K562 (cell line): ENCODE measurements around the gene TRAIP. TPM values are rescaled to one million over a fixed set of nuclear protein-coding genes. Genes with fewer than 3 reads are reported as not detected.

ENCODE experiments used
- ARID2 ChIP-seq: fragments of 450-650 bp; IDR thresholded peaks from 2 replicates; pipeline ENCODE4 v1.6.1; 2017; ENCODE audit warnings: antibody characterized with exemption, mild to moderate bottlenecking
- C11orf30 ChIP-seq: fragments of 450-650 bp; IDR thresholded peaks from 2 replicates; pipeline ENCODE4 v1.6.1; 2016; ENCODE audit warnings: low read depth, mild to moderate bottlenecking
- CREB1 ChIP-seq, 2 experiments: sonication (generic) in 1 of 2; formaldehyde crosslinking in 1 of 2; IDR thresholded peaks; 2 replicates each; pipeline versions ENCODE4 v1.6.1 to v1.8.0; 2012 to 2022; ENCODE audit warnings: inconsistent platforms in 1 of 2, mild to moderate bottlenecking in 1 of 2, missing genetic modification reagents in 1 of 2, moderate library complexity in 1 of 2
- KLF10 ChIP-seq: fragments of 250-450 bp; sonication (Bioruptor Pico); IDR thresholded peaks from 2 replicates; pipeline ENCODE4 v1.6.1; 2021; ENCODE audit warnings: matching md5 sums
- MAZ ChIP-seq, 2 experiments: fragments of 450-650 bp in 1 of 2; sonication (generic) in 1 of 2; formaldehyde crosslinking; IDR thresholded peaks in 1 of 2; conservative IDR thresholded peaks in 1 of 2; 2 replicates each; pipeline versions ENCODE4 v1.4.0 to v1.5.0; 2020; ENCODE audit warnings: mild to moderate bottlenecking in 1 of 2, missing genetic modification reagents in 1 of 2
- NFXL1 ChIP-seq: fragments of 450-650 bp; formaldehyde crosslinking; IDR thresholded peaks from 2 replicates; pipeline ENCODE4 v1.4.0; 2021; ENCODE audit warnings: mild to moderate bottlenecking
- POLR3G ChIP-seq: IDR thresholded peaks from 2 replicates; pipeline ENCODE4 v1.6.1; 2011; ENCODE audit not compliant: insufficient read length, insufficient replicate concordance; ENCODE audit errors: extremely low read depth
- SAFB ChIP-seq: fragments of 200-400 bp; formaldehyde crosslinking; IDR thresholded peaks from 2 replicates; pipeline ENCODE4 v1.6.1; 2017; ENCODE audit warnings: low read depth, low read length, borderline replicate concordance
- SIN3A ChIP-seq, 2 experiments: fragments of 150-350 bp in 1 of 2; IDR thresholded peaks; 2 replicates each; pipeline ENCODE4 v1.6.1; 2011 to 2016; ENCODE audit warnings: borderline replicate concordance in 2 of 2, low read depth in 2 of 2, low read length in 2 of 2, mild to moderate bottlenecking in 2 of 2, moderate library complexity in 2 of 2; ENCODE audit not compliant: control insufficient read depth in 1 of 2
- TBL1XR1 ChIP-seq, 2 experiments: IDR thresholded peaks; 2 replicates each; pipeline ENCODE4 v1.6.1; 2012; ENCODE audit warnings: improper control_type of control experiment in 2 of 2, low read length in 2 of 2, mild to moderate bottlenecking in 1 of 2
- ZNF217 ChIP-seq: sonication (generic); formaldehyde crosslinking; IDR thresholded peaks from 2 replicates; pipeline ENCODE4 v1.8.0; 2022; ENCODE audit warnings: mild to moderate bottlenecking, missing genetic modification reagents
- ZNF75A ChIP-seq: fragments of 450-650 bp; formaldehyde crosslinking; IDR thresholded peaks from 2 replicates; pipeline ENCODE4 v1.4.0; 2020; ENCODE audit warnings: mild to moderate bottlenecking
- polyA plus RNA-seq, 8 experiments: library from polyadenylated mRNA; depleted of rRNA in 4 of 8; stranded (reverse) in 5 of 8; unstranded in 3 of 8; fragments of >200 nt; fragmentation: Nextera tagmentation in 2 of 8; fragmentation: Illumina TruSeq in 1 of 8; extraction: Ambion mirVana in 2 of 8; extraction: Trizol in 1 of 8; gene quantifications; 2 replicates each; pipeline versions ENCODE4 v1.2.1 to v1.2.3, GENCODE V29; 2011 to 2014; ENCODE audit warnings: inconsistent platforms in 1 of 8, missing spikeins in 1 of 8
- total RNA-seq, 7 experiments: library from RNA; depleted of rRNA in 6 of 7; stranded (reverse); fragments of >200 nt in 6 of 7; fragmentation: Illumina TruSeq in 2 of 7; extraction: Trizol in 2 of 7; gene quantifications; 2 replicates each; pipeline versions ENCODE4 v1.2.1 to v1.2.3, GENCODE V29; 2011 to 2021; ENCODE audit warnings: low replicate concordance in 1 of 7
- TF ChIP-seq, protein P1 (sequence below), 2 experiments: fragments of 150-350 bp in 1 of 2; IDR thresholded peaks; 2 replicates each; pipeline ENCODE4 v1.6.1; 2012 to 2016; ENCODE audit warnings: low read depth in 2 of 2, low read length in 2 of 2, mild to moderate bottlenecking in 1 of 2, moderate library complexity in 1 of 2
- TF ChIP-seq, protein P2 (sequence below): fragments of 250-450 bp; sonication (Bioruptor Pico); IDR thresholded peaks from 2 replicates; pipeline ENCODE4 v1.4.0; 2020
- TF ChIP-seq, protein P3 (sequence below): fragments of 450-650 bp; IDR thresholded peaks from 2 replicates; pipeline ENCODE4 v1.6.1; 2016; ENCODE audit warnings: mild to moderate bottlenecking
- TF ChIP-seq, protein P4 (sequence below): fragments of 450-650 bp; formaldehyde crosslinking; IDR thresholded peaks from 2 replicates; pipeline ENCODE4 v1.4.0; 2022; ENCODE audit warnings: missing genetic modification characterization

The TRAIP gene
- total and polyA plus RNA-seq, 9 of the 15 experiments (the other 6 are each of a cell fraction or from before 2014, with no cell fraction given): 14.3 to 38.6 (median 21.2) TPM

DNA sequence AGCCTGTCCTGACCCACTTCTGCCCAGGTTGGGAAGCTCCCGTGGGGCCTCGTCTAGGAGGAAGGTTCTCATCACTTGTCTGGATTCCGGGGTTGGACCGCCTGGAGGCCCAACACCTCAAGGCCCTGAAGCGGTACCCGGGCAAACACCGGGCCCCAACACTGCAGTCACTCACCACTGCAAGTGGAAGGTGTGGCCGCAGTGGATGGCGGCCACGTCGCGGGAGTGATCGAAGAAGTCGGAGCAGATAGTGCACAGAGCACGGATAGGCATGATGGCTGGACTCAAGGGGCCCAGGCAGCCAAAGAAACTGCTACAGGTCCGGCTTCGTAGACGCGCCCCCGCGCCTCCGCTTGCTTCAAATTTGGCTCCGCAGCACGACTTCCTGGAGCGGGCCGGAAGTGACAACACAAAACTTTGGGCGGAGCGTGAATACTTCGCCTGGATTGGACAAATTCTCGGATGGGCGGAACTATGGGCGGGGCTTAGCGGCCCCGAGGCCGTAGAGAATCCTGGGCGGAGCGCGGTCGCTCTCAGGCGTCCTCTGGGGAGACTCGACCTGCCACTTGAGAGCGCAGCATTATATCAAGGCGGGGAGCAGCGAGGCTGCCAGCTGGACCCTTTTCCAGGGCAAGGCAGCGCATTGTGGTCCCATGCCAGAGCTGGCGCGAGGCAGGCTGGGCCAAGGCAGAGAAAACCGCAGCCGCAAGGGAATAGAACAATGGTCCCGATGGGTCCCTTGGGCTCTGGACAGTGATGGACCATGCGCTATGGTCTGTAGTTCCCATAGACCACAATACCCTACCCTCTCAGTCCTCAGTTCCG, at the start of gene TRAIP (continued):
- TF ChIP-seq, protein P1, sequence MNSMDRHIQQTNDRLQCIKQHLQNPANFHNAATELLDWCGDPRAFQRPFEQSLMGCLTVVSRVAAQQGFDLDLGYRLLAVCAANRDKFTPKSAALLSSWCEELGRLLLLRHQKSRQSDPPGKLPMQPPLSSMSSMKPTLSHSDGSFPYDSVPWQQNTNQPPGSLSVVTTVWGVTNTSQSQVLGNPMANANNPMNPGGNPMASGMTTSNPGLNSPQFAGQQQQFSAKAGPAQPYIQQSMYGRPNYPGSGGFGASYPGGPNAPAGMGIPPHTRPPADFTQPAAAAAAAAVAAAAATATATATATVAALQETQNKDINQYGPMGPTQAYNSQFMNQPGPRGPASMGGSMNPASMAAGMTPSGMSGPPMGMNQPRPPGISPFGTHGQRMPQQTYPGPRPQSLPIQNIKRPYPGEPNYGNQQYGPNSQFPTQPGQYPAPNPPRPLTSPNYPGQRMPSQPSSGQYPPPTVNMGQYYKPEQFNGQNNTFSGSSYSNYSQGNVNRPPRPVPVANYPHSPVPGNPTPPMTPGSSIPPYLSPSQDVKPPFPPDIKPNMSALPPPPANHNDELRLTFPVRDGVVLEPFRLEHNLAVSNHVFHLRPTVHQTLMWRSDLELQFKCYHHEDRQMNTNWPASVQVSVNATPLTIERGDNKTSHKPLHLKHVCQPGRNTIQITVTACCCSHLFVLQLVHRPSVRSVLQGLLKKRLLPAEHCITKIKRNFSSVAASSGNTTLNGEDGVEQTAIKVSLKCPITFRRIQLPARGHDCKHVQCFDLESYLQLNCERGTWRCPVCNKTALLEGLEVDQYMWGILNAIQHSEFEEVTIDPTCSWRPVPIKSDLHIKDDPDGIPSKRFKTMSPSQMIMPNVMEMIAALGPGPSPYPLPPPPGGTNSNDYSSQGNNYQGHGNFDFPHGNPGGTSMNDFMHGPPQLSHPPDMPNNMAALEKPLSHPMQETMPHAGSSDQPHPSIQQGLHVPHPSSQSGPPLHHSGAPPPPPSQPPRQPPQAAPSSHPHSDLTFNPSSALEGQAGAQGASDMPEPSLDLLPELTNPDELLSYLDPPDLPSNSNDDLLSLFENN (IDR thresholded peaks at IDR 0.05; ENCODE audit: low read depth in 2 of 2, low read length in 2 of 2): no peak
- peak; percentile 77 for TF ChIP-seq CREB1 (IDR thresholded peaks at IDR 0.05)
- TF ChIP-seq CREB1 (CRISPR knock-in tag; IDR thresholded peaks at IDR 0.05): peak; percentile 71; the same call in 1 of the 2 replicates
- no peak for TF ChIP-seq ARID2
- TF ChIP-seq C11orf30: peak; percentile 90
- TF ChIP-seq SIN3A (IDR thresholded peaks at IDR 0.05; ENCODE audit: borderline replicate concordance in 2 of 2, control insufficient read depth in 1 of 2, low read depth in 2 of 2, low read length in 2 of 2): peak; percentile 59 to 83; a peak in 1 of 4 replicates
- no peak for TF ChIP-seq POLR3G
- no peak for TF ChIP-seq TBL1XR1 (IDR thresholded peaks at IDR 0.05; ENCODE audit: low read length in 2 of 2)
- no peak for TF ChIP-seq SAFB
- TF ChIP-seq, protein P2, sequence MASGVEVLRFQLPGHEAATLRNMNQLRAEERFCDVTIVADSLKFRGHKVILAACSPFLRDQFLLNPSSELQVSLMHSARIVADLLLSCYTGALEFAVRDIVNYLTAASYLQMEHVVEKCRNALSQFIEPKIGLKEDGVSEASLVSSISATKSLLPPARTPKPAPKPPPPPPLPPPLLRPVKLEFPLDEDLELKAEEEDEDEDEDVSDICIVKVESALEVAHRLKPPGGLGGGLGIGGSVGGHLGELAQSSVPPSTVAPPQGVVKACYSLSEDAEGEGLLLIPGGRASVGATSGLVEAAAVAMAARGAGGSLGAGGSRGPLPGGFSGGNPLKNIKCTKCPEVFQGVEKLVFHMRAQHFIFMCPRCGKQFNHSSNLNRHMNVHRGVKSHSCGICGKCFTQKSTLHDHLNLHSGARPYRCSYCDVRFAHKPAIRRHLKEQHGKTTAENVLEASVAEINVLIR (CRISPR knock-in tag): peak; percentile 72
- no peak for TF ChIP-seq KLF10 (CRISPR knock-in tag)
- TF ChIP-seq, protein P3, sequence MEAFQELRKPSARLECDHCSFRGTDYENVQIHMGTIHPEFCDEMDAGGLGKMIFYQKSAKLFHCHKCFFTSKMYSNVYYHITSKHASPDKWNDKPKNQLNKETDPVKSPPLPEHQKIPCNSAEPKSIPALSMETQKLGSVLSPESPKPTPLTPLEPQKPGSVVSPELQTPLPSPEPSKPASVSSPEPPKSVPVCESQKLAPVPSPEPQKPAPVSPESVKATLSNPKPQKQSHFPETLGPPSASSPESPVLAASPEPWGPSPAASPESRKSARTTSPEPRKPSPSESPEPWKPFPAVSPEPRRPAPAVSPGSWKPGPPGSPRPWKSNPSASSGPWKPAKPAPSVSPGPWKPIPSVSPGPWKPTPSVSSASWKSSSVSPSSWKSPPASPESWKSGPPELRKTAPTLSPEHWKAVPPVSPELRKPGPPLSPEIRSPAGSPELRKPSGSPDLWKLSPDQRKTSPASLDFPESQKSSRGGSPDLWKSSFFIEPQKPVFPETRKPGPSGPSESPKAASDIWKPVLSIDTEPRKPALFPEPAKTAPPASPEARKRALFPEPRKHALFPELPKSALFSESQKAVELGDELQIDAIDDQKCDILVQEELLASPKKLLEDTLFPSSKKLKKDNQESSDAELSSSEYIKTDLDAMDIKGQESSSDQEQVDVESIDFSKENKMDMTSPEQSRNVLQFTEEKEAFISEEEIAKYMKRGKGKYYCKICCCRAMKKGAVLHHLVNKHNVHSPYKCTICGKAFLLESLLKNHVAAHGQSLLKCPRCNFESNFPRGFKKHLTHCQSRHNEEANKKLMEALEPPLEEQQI: no peak
- TF ChIP-seq ZNF75A: no peak
- no peak for TF ChIP-seq NFXL1 (CRISPR knock-in tag)
- TF ChIP-seq, protein P4, sequence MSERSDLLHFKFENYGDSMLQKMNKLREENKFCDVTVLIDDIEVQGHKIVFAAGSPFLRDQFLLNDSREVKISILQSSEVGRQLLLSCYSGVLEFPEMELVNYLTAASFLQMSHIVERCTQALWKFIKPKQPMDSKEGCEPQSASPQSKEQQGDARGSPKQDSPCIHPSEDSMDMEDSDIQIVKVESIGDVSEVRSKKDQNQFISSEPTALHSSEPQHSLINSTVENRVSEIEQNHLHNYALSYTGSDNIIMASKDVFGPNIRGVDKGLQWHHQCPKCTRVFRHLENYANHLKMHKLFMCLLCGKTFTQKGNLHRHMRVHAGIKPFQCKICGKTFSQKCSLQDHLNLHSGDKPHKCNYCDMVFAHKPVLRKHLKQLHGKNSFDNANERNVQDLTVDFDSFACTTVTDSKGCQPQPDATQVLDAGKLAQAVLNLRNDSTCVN: no peak
- TF ChIP-seq MAZ (CRISPR knock-in tag; conservative IDR thresholded peaks at IDR 0.05 in 1 of 2, IDR thresholded peaks at IDR 0.05 in 1 of 2): peak in 1 of 2 experiments; percentile 31; a peak in 2 of 4 replicates
- TF ChIP-seq ZNF217: no peak
